Keratinocyte (primary cell): ENCODE measurements around the gene SERTAD2.

Experiments
- EZH2 ChIP-seq: IDR thresholded peaks from one replicate; pipeline ENCODE4 v1.6.1; 2012; ENCODE audit warnings: inconsistent platforms, mild to moderate bottlenecking, low read length, moderate library complexity
- TF ChIP-seq, protein P1 (sequence below), 3 experiments: IDR thresholded peaks in 1 of 3; conservative IDR thresholded peaks in 1 of 3; optimal IDR thresholded peaks in 1 of 3; 2 replicates in 2 of 3; 3 replicates in 1 of 3; pipeline versions ENCODE3 to v1.5.1; 2011; ENCODE audit warnings: low read length in 3 of 3, mild to moderate bottlenecking in 3 of 3, moderate library complexity in 2 of 3, control low read depth in 1 of 3, inconsistent platforms in 1 of 3; ENCODE audit not compliant: insufficient read depth in 2 of 3; ENCODE audit errors: extremely low read depth in 1 of 3

DNA sequence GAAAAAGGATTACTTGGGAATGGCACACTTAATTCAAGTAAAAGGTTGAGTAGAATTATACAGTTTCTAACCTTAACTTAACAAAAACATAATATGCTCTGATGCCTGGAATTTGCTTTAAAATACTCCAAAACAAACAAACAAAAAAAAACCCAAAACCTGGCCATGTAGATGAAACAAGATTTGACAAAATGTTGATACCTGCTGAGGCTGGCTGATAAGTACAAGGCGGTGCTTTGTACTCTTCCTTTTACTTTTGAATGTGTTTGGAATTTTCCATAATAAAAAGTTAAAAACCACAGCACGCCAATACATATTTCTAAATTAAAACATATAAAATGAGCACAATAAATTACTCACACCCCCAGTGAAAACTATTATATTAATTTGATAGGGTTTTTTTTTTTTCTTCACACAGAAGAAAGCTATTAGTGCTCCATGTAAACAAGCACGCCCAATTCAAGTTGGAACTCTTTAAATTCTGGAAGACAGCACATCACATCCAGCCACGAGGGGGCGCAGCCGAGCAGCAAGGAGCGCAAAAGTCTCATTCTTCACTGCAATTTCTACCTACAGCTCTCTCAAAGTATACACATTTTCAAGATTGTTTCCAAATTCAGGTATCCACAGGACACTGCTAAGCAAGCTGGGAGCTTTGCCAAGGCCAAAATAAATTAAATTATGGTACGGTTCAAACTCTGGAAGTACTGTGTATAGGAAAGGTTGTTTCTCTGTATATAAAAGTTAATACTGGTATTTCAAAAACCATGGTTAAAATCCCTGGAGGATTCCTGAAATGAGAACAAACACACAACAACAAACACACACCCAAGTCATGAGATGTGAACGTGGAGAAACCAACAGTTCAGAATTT, 7.5 kb downstream of the SERTAD2 start:
- no peak for TF ChIP-seq EZH2
- TF ChIP-seq, protein P1, sequence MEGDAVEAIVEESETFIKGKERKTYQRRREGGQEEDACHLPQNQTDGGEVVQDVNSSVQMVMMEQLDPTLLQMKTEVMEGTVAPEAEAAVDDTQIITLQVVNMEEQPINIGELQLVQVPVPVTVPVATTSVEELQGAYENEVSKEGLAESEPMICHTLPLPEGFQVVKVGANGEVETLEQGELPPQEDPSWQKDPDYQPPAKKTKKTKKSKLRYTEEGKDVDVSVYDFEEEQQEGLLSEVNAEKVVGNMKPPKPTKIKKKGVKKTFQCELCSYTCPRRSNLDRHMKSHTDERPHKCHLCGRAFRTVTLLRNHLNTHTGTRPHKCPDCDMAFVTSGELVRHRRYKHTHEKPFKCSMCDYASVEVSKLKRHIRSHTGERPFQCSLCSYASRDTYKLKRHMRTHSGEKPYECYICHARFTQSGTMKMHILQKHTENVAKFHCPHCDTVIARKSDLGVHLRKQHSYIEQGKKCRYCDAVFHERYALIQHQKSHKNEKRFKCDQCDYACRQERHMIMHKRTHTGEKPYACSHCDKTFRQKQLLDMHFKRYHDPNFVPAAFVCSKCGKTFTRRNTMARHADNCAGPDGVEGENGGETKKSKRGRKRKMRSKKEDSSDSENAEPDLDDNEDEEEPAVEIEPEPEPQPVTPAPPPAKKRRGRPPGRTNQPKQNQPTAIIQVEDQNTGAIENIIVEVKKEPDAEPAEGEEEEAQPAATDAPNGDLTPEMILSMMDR (optimal IDR thresholded peaks at IDR 0.05 in 1 of 3, IDR thresholded peaks at IDR 0.05 in 1 of 3, conservative IDR thresholded peaks at IDR 0.05 in 1 of 3; ENCODE audit: extremely low read depth in 1 of 3, insufficient read depth in 2 of 3, low read length in 3 of 3): peak; percentile 86 to 97 (median 87)
